ENCODE data around the gene SPTB. TPM values are rescaled to one million over a fixed set of nuclear protein-coding genes. Genes with fewer than 3 reads are reported as not detected.

Gene SPTB
- total RNA-seq, 4 donors from 2014 or later: 0.17 to 7.5 (median 1.1) TPM

DNA sequence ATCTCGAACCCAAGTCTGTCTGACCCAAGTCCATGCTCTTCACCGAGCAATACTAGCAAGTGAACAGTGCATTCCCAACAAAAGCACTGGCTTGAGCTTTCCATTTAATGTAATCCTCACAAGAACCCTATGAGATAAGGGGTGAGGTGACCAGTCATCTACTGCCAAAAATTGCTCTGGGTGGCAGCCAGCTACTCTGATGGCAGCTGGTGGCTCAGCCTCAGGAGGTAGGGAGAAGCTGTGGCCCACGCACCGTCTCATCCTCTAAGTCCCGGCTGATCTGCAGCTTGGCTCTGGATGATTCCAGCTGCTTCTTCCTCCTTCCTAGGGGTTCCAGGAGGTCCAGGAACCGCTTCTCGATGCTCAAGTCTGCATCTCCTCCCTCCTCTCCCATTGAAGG is 100.2 kb downstream of the SPTB start:
- TF ChIP-seq CTCF (IDR thresholded peaks at IDR 0.05; ENCODE audit: low read depth): no peak

DNA sequence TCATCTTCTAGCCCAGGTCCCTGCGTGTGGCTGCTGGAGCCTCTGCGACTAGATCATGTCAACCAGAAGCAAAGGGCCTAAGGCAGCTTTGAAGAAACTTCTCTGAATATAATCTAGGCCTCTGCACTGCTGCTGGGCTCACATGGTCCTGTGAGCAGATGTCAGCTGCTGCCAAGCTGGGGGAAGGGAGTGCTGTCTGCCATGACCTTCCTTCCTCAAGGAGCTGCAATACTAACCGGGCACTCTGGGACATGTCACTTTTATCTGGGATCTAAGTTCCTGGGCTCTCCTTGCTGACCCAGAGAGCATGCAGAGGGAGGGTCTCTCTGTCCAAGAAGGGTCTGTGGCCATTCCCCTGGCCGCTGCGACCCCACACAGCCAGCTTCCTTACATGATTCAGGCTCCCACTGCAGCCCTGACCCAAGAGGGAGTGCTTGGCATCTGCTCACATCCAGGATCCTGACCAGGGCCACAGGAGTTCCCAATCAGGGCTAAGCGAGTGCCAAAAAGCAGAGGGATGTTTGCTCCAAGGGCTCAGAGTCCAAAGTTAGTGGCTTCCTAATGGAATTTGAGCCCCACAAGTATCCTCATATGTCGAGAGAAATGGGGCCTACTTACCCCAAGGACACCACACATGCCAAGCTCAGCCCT is 101.5 kb downstream of the SPTB start:
- TF ChIP-seq CTCF (IDR thresholded peaks at IDR 0.05; ENCODE audit: low read depth): no peak

DNA sequence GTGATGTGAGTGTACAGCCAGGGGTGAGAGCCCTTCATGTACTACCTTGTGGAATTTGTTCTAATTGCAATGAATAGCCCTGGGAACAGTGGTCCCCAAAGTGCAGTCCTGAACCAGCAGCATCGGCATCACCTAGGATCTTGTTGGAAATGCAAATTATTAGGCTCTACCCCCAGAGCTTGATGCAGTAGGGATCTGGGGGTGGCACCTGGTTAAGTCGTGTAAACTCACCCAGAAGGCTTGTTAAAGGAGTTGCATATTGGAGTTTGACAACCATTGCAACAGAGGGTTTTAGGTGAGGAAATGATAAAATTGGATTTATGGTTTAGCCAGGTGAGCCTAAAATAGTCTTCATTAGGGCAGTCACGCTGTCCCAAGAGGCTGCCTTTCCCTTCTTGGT is 102.2 kb downstream of the SPTB start:
- no peak for TF ChIP-seq CTCF (IDR thresholded peaks at IDR 0.05; ENCODE audit: low read depth)

- no peak for TF ChIP-seq CTCF (IDR thresholded peaks at IDR 0.05; ENCODE audit: low read depth)
These were observed 104.5 kb downstream of the SPTB start for GRCh38 chr14:64775081-64775777.

DNA sequence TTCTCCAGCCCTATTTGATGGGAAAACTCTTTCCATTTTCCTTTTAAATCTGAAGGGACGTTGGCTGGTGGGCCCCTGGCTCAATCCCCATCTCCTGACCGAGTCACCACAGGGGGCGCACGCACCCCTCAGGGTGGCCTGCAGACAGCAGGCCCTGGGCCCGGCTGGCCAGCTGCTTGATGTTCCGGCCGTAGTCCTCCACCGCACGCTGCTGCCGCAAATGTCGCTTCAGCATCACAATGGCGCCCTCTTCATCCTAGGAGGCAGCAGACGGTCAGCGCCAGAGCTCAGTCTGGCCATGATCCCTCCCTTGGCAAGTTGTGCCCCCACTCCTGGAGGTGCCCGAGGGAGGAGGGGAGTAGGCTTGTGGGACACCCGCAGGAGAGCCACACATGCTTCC is 105.4 kb downstream of the SPTB start:
- TF ChIP-seq CTCF (IDR thresholded peaks at IDR 0.05; ENCODE audit: low read depth): no peak

- no peak for TF ChIP-seq CTCF (IDR thresholded peaks at IDR 0.05; ENCODE audit: low read depth)
These were observed 106.1 kb downstream of the SPTB start for GRCh38 chr14:64773577-64773976.

GRCh38 chr14:64773046-64773445 is 106.7 kb downstream of the SPTB start:
- no peak for TF ChIP-seq CTCF (IDR thresholded peaks at IDR 0.05; ENCODE audit: low read depth)

Data from subcutaneous adipose tissue (tissue), 4 donors.